K562 (cell line): ENCODE data around the gene SMARCA1.

Experiments used
- BHLHE40 ChIP-seq: IDR thresholded peaks from 2 replicates; pipeline ENCODE4 v1.6.1; 2011; ENCODE audit warnings: low read length, improper control_type of control experiment
- CTCF ChIP-seq, 3 experiments: IDR thresholded peaks in 2 of 3; conservative IDR thresholded peaks in 1 of 3; 2 replicates each; pipeline ENCODE4 v1.5.1; 2011 to 2012; ENCODE audit warnings: low read length in 3 of 3, mild to moderate bottlenecking in 3 of 3, control low read depth in 2 of 3, improper control_type of control experiment in 1 of 3, inconsistent platforms in 1 of 3, low read depth in 1 of 3, mixed read lengths in 1 of 3, moderate library complexity in 1 of 3; ENCODE audit not compliant: insufficient read depth in 2 of 3
- E2F4 ChIP-seq: sonication (generic); formaldehyde crosslinking; IDR thresholded peaks from 2 replicates; pipeline ENCODE4 v1.8.0; 2022; ENCODE audit warnings: mild to moderate bottlenecking, low read depth, missing genetic modification reagents
- EZH2 ChIP-seq: IDR thresholded peaks from 2 replicates; pipeline ENCODE4 v1.6.1; 2012; ENCODE audit warnings: low read depth, mild to moderate bottlenecking, inconsistent platforms, low read length, borderline replicate concordance
- MAZ ChIP-seq, 2 experiments: fragments of 450-650 bp in 1 of 2; sonication (generic) in 1 of 2; formaldehyde crosslinking; IDR thresholded peaks in 1 of 2; conservative IDR thresholded peaks in 1 of 2; 2 replicates each; pipeline versions ENCODE4 v1.4.0 to v1.5.0; 2020; ENCODE audit warnings: mild to moderate bottlenecking in 1 of 2, missing genetic modification reagents in 1 of 2

DNA sequence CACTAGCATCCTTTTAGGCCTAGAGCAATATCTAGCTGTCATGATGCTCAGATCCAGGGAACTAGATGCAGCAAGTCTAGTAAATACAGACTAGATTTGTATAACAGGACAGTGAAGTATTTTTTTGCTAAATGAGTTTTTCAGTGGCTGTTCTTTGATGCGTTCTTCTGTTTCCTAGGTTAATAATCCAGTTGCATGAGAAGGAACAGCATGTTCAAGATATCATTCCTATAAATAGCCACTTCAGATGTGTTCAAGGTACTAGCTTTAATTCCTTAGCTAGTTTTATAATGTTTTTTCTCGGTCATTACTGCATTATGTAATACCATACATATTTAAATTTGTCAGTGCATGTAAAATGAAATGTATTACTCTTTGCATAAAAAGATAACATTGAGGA, 21.5 kb upstream of the SMARCA1 start:
- TF ChIP-seq MAZ (CRISPR knock-in tag; conservative IDR thresholded peaks at IDR 0.05 in 1 of 2, IDR thresholded peaks at IDR 0.05 in 1 of 2) (no peak), BHLHE40 (no peak), E2F4 (no peak), EZH2 (no peak), CTCF (IDR thresholded peaks at IDR 0.05 in 2 of 3, conservative IDR thresholded peaks at IDR 0.05 in 1 of 3; ENCODE audit: insufficient read depth in 2 of 3, low read depth in 1 of 3, low read length in 3 of 3) (no peak)
